SK-N-SH (cell line): ENCODE results near the gene RNU5D-1. TPM values are rescaled to one million over a fixed set of nuclear protein-coding genes. Genes with fewer than 3 reads are reported as not detected.

Source experiments
- CTCF ChIA-PET: fragments of 300-600, 350-600 bp; formaldehyde crosslinking; extraction: SDS; loops from one replicate; lab custom pipeline; 2021; lab: Yijun Ruan, JAX
- POLR2A ChIA-PET: fragments of 350-600 bp; sonication (Branson Sonifier 250); formaldehyde crosslinking; extraction: SDS; loops from one replicate; lab custom pipeline; 2020; ENCODE audit warnings: antibody characterized with exemption, inconsistent platforms; lab: Yijun Ruan, JAX
- DNase-seq: peaks from one replicate; pipeline ENCODE4 v3.0.0; 2012
- H2AFZ ChIP-seq: fragments of 200-600 bp; sonication (generic); 2 replicates; pipeline ENCODE4 v1.8.1; 2016; ENCODE audit warnings: antibody characterized with exemption, mild to moderate bottlenecking, low read depth
- H3F3A ChIP-seq: fragments of 200-600 bp; sonication (generic); replicated peaks from 2 replicates; pipeline ENCODE3; 2016; ENCODE audit warnings: antibody characterized with exemption, mild to moderate bottlenecking; ENCODE audit not compliant: insufficient read depth
- H3K27ac ChIP-seq, 2 experiments: fragments of 200-500 bp in 1 of 2; fragments of 200-600 bp in 1 of 2; sonication (Bioruptor generic) in 1 of 2; sonication (generic), shearing (Covaris generic) in 1 of 2; 2 replicates each; pipeline versions ENCODE4 v1.5.1 to v1.6.1; 2014 to 2016; ENCODE audit warnings: low read depth in 2 of 2, inconsistent platforms in 1 of 2, low read length in 1 of 2, mild to moderate bottlenecking in 1 of 2, mixed read lengths in 1 of 2
- H3K27me3 ChIP-seq: fragments of 200-600 bp; sonication (generic), shearing (Covaris generic); 2 replicates; pipeline ENCODE4 v1.6.1; 2016; ENCODE audit warnings: mixed run types; ENCODE audit not compliant: insufficient read depth
- H3K36me3 ChIP-seq, 2 experiments: fragments of 200-500 bp in 1 of 2; fragments of 200-600 bp in 1 of 2; sonication (Bioruptor generic) in 1 of 2; sonication (generic) in 1 of 2; replicated peaks in 1 of 2; 2 replicates each; pipeline versions ENCODE3 to v1.5.1; 2014 to 2016; ENCODE audit warnings: low read length in 1 of 2, mild to moderate bottlenecking in 1 of 2; ENCODE audit not compliant: insufficient read depth in 2 of 2, control insufficient read depth in 1 of 2
- H3K4me1 ChIP-seq, 2 experiments: fragments of 200-500 bp in 1 of 2; fragments of 200-600 bp in 1 of 2; sonication (Bioruptor generic) in 1 of 2; sonication (generic), shearing (Covaris generic) in 1 of 2; 2 replicates each; pipeline versions ENCODE4 v1.5.1 to v1.6.1; 2014 to 2016; ENCODE audit warnings: low read depth in 1 of 2, low read length in 1 of 2, mixed run types in 1 of 2; ENCODE audit not compliant: insufficient read depth in 2 of 2, control insufficient read depth in 1 of 2
- H3K4me2 ChIP-seq: fragments of 200-600 bp; sonication (generic), shearing (Covaris generic); 2 replicates; pipeline ENCODE4 v1.6.1; 2017; ENCODE audit warnings: mixed run types
- H3K4me3 ChIP-seq, 2 experiments: fragments of 200-500 bp in 1 of 2; fragments of 200-600 bp in 1 of 2; sonication (Bioruptor generic) in 1 of 2; sonication (generic), shearing (Covaris generic) in 1 of 2; 2 replicates each; pipeline versions ENCODE4 v1.5.1 to v1.8.1; 2014 to 2016; ENCODE audit warnings: low read depth in 2 of 2, inconsistent platforms in 1 of 2, low read length in 1 of 2, mild to moderate bottlenecking in 1 of 2, mixed read lengths in 1 of 2, moderate library complexity in 1 of 2
- H3K79me2 ChIP-seq: fragments of 200-600 bp; sonication (generic); 2 replicates; pipeline ENCODE4 v1.8.1; 2017; ENCODE audit warnings: mild to moderate bottlenecking; ENCODE audit not compliant: insufficient read depth
- H3K9ac ChIP-seq: fragments of 200-600 bp; sonication (generic); 2 replicates; pipeline ENCODE4 v1.6.1; 2017; ENCODE audit warnings: mixed run types
- H3K9me2 ChIP-seq: fragments of 200-600 bp; sonication (generic); 2 replicates; pipeline ENCODE4 v1.6.1; 2017; ENCODE audit warnings: mixed run types
- H3K9me3 ChIP-seq: fragments of 200-600 bp; sonication (generic); 2 replicates; pipeline ENCODE4 v1.6.1; 2017; ENCODE audit warnings: mixed run types, mild to moderate bottlenecking, moderate library complexity
- H4K20me1 ChIP-seq: fragments of 200-600 bp; sonication (generic); 2 replicates; pipeline ENCODE4 v1.6.1; 2017; ENCODE audit warnings: mild to moderate bottlenecking, mixed run types; ENCODE audit not compliant: insufficient read depth
- EZH2phosphoT487 ChIP-seq: fragments of 200-600 bp; sonication (generic); IDR thresholded peaks from 2 replicates; pipeline ENCODE4 v1.6.1; 2017; ENCODE audit warnings: low read depth, mixed run types, mild to moderate bottlenecking, antibody characterized with exemption, moderate library complexity, borderline replicate concordance
- FOSL2 ChIP-seq: IDR thresholded peaks from 2 replicates; pipeline ENCODE4 v1.4.0; 2012; ENCODE audit warnings: low read depth, mild to moderate bottlenecking, moderate library complexity, borderline replicate concordance
- NFIC ChIP-seq: IDR thresholded peaks from 2 replicates; pipeline ENCODE4 v1.4.0; 2012; ENCODE audit warnings: borderline replicate concordance
- NRF1 ChIP-seq: IDR thresholded peaks from 2 replicates; pipeline ENCODE4 v1.6.1; 2012; ENCODE audit warnings: low read depth, mild to moderate bottlenecking, low read length
- SMC3 ChIP-seq: IDR thresholded peaks from 2 replicates; pipeline ENCODE4 v1.6.1; 2012; ENCODE audit warnings: low read depth, low read length, improper control_type of control experiment
- TAF1 ChIP-seq: IDR thresholded peaks from 2 replicates; pipeline ENCODE4 v1.6.1; 2012; ENCODE audit warnings: low read depth, mild to moderate bottlenecking, low read length, moderate library complexity, borderline replicate concordance
- TCF12 ChIP-seq: IDR thresholded peaks from 2 replicates; pipeline ENCODE4 v1.4.0; 2012
- USF2 ChIP-seq: fragments of 150-350 bp; IDR thresholded peaks from 2 replicates; pipeline ENCODE4 v1.6.1; 2017; ENCODE audit warnings: antibody characterized with exemption, low read length, low read depth, borderline replicate concordance
- YY1 ChIP-seq: IDR thresholded peaks from 2 replicates; pipeline ENCODE4 v1.4.0; 2012; ENCODE audit warnings: low read depth, mild to moderate bottlenecking
- WGBS: methylation state at CpG from one replicate; pipeline ENCODE4 v1.1.6; 2017; ENCODE audit warnings: low lambda C conversion rate; 5-methylcytosine and 5-hydroxymethylcytosine counted together
- polyA plus RNA-seq, 3 experiments: library from polyadenylated mRNA; depleted of rRNA; stranded (reverse); fragments of >200 nt; gene quantifications; 2 replicates each; pipeline ENCODE4 v1.2.3, GENCODE V29; 2012
- TF ChIP-seq, protein P1 (sequence below): IDR thresholded peaks from 2 replicates; pipeline ENCODE4 v1.6.1; 2012; ENCODE audit warnings: mild to moderate bottlenecking, low read depth, low read length, moderate library complexity

The RNU5D-1 gene
- polyA plus RNA-seq, 1 of the 3 experiments (the other 2 are of a cell fraction) = not detected

DNA sequence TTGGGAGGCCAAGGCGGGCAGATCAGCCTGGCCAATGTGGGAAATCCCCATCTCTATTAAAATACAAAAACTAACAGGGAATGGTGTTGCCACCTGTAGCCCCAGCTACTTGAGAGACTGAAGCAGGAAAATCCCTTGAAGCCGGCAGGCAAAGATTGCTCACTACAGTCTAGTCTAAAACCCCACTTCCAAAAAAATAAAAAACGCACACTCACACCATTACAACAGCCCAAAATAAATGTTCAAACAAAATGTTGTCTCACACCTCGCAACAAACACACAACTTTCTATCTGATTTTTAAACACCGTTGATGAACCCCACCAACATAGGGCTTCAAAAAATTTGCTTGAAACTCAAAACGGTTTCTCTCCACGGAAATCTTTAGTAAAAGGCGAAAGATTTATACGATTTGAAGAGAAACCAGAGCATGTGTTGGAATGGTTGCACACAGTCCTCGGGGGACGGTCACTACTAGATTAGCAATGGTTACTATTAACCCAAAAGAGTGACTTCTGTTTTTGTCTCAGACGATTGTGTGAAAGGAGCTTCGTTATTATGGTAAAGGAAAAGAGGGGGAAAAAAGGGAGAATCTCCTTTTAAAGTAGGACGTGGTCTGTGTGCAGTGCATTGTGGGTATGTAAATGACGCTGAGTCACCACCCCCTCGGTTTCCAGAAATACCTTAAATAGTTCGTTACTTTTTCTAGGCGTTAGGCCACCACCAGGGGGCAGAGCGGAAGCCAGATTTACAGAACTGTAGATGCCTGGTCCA, at the start of gene RNU5D-1 (continued):
- TF ChIP-seq TAF1 (peak; percentile 16), USF2 (no peak), SMC3 (peak; percentile 51), YY1 (no peak; the same call in 1 of the 2 replicates), EZH2phosphoT487 (no peak), NRF1 (no peak), TCF12 (peak; percentile 54)
- TF ChIP-seq, protein P1, sequence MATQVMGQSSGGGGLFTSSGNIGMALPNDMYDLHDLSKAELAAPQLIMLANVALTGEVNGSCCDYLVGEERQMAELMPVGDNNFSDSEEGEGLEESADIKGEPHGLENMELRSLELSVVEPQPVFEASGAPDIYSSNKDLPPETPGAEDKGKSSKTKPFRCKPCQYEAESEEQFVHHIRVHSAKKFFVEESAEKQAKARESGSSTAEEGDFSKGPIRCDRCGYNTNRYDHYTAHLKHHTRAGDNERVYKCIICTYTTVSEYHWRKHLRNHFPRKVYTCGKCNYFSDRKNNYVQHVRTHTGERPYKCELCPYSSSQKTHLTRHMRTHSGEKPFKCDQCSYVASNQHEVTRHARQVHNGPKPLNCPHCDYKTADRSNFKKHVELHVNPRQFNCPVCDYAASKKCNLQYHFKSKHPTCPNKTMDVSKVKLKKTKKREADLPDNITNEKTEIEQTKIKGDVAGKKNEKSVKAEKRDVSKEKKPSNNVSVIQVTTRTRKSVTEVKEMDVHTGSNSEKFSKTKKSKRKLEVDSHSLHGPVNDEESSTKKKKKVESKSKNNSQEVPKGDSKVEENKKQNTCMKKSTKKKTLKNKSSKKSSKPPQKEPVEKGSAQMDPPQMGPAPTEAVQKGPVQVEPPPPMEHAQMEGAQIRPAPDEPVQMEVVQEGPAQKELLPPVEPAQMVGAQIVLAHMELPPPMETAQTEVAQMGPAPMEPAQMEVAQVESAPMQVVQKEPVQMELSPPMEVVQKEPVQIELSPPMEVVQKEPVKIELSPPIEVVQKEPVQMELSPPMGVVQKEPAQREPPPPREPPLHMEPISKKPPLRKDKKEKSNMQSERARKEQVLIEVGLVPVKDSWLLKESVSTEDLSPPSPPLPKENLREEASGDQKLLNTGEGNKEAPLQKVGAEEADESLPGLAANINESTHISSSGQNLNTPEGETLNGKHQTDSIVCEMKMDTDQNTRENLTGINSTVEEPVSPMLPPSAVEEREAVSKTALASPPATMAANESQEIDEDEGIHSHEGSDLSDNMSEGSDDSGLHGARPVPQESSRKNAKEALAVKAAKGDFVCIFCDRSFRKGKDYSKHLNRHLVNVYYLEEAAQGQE = 0 out of 2 replicates have a peak, but pooled peaks have one; percentile 21

DNA sequence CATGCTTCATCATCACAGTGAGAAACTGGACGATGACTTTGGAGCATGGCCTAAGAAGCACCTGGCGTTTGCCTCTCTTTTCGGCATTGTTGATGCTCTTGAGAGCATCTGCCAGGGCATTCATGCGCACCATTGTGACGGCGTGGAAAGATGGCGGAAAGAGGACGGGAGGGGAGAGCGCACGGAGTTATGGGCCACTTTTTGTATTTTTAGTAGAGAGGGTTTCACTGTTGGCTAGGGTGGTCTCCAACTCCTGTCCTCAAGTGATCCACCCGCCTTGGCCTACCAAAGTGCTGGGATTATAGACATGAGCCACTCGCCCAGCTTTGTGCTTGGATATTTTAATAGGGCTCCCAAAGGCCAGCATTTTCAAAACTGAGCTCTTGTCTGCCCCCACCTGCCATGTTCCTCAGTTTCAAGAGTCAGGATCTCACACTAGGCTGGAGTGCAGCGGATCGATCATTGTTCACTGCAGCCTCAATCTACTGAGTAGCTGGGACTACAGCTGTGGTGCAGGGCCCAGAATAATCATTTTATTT, 49.7 kb upstream of the RNU5D-1 start:
- 97% methylated on average over 12 of the region's 14 CpGs for WGBS
- no peak for DNase-seq
- H3K27ac ChIP-seq = no peak overlapping the region
- TF ChIP-seq FOSL2 = no peak
- no peak for TF ChIP-seq EZH2phosphoT487
- TF ChIP-seq NFIC = no peak
- no peak overlapping the region for H2AFZ ChIP-seq
- ChIA-PET CTCF (interaction anchor here (0.6 to 1.4 kb wide), 5 partner anchors 16 to 230 kb away, joined by 3 to 4 read pairs (median 3); partner anchors contain the start of genes HECTD3, PLK3 and RNU5D-1), POLR2A (interaction anchor here (0.8 to 1.4 kb wide), 3 partner anchors 9 to 28 kb away, joined by 3 to 5 read pairs (median 3); partner anchors contain the start of gene BTBD19)
- H3K9me2 ChIP-seq = no peaks in the 10 kb centered on the region
- peaks cover 41% of the 10 kb centered on the region for H4K20me1 ChIP-seq
- no peaks in the 10 kb centered on the region for H3K9me3 ChIP-seq
- no peak overlapping the region for H3K9ac ChIP-seq
- peaks cover 14 to 18% of the 10 kb centered on the region in 2 experiments; a peak in 3 of 4 replicates for H3K4me1 ChIP-seq
- no peak overlapping the region for H3K4me3 ChIP-seq
- H3K4me2 ChIP-seq = no peak overlapping the region
- H3K27me3 ChIP-seq = no peaks in the 10 kb centered on the region
- peaks cover 22 to 58% of the 10 kb centered on the region in 2 experiments for H3K36me3 ChIP-seq
- H3F3A ChIP-seq = peaks cover 60% of the 10 kb centered on the region
- peaks cover 40% of the 10 kb centered on the region for H3K79me2 ChIP-seq
